Activated T-helper 1 cell treated with anti-CD3 and anti-CD28 coated beads, Interleukin-12 subunit alpha, Interleukin-12 subunit beta, Interleukin-2, Interleukin-4 antibody, amounts not matched to agents 30 ng/mL and 10 ng/mL and 1 ng/mL, durations not matched to agents 14 hours and 24 hours and 36 hours (primary cell): ENCODE measurements around the gene SERBP1. TPM values are rescaled to one million over a fixed set of nuclear protein-coding genes. Genes with fewer than 3 reads are reported as not detected.

Source experiments
- DNase-seq: peaks from one replicate; pipeline ENCODE4 v3.0.0; 2021; ENCODE audit warnings: low spot score
- H3K27ac Mint-ChIP-seq: one replicate; pipeline ENCODE4 v1.8.0; 2021; ENCODE audit warnings: mild to moderate bottlenecking, mixed read lengths
- H3K27me3 Mint-ChIP-seq: one replicate; pipeline ENCODE4 v1.8.0; 2022; ENCODE audit warnings: mild to moderate bottlenecking, moderate library complexity, mixed read lengths; ENCODE audit not compliant: insufficient read depth
- H3K36me3 Mint-ChIP-seq: one replicate; pipeline ENCODE4 v1.8.0; 2021; ENCODE audit warnings: low read depth, mixed read lengths
- H3K4me1 Mint-ChIP-seq: one replicate; pipeline ENCODE4 v1.8.0; 2021; ENCODE audit warnings: low read depth, mixed read lengths
- H3K4me3 Mint-ChIP-seq: one replicate; pipeline ENCODE4 v1.8.0; 2021; ENCODE audit warnings: mild to moderate bottlenecking, moderate library complexity, mixed read lengths
- H3K9me3 Mint-ChIP-seq: one replicate; pipeline ENCODE4 v1.8.0; 2021; ENCODE audit warnings: mixed read lengths
- intact Hi-C: fragments of 100-400 bp; cut with micrococcal nuclease; formaldehyde crosslinking; loops from one replicate; pipeline ENCODE4 v1.15.1; 2024
- total RNA-seq: library from RNA; stranded (reverse); gene quantifications from 2 replicates; pipeline ENCODE4 v1.2.3, GENCODE V29; 2022

SERBP1 gene
- total RNA-seq, 1 donor from 2014 or later = 585 TPM

GRCh38 chr1:67434491-67434890 is 4.3 kb upstream of the SERBP1 start:
- intact Hi-C loops = loop anchor here (10.0 kb wide), 1 partner anchor 670 kb away; no protein-coding TSS in a partner anchor
- peaks cover 37% of the 10 kb centered on the region for H3K4me1 Mint-ChIP-seq
- no peak overlapping the region for H3K27ac Mint-ChIP-seq
- no peak for DNase-seq
- H3K4me3 Mint-ChIP-seq = no peak overlapping the region
- peaks cover 6% of the 10 kb centered on the region for H3K36me3 Mint-ChIP-seq
- no peaks in the 10 kb centered on the region for H3K27me3 Mint-ChIP-seq
- H3K9me3 Mint-ChIP-seq = no peaks in the 10 kb centered on the region

- Mint-ChIP-seq H3K27me3 (no peaks in the 10 kb centered on the region), H3K9me3 (no peaks in the 10 kb centered on the region), H3K36me3 (peaks cover 11% of the 10 kb centered on the region), H3K27ac (no peak overlapping the region), H3K4me3 (no peak overlapping the region), H3K4me1 (peaks cover 37% of the 10 kb centered on the region)
- intact Hi-C loops = loop anchor here (10.0 kb wide), 1 partner anchor 669 kb away; no protein-coding TSS in a partner anchor
- no peak for DNase-seq
These were observed 3.6 kb upstream of the SERBP1 start for GRCh38 chr1:67433837-67434236.

GRCh38 chr1:67432745-67433144 is 2.5 kb upstream of the SERBP1 start:
- Mint-ChIP-seq H3K27me3 (no peaks in the 10 kb centered on the region), H3K4me3 (no peak overlapping the region), H3K36me3 (peaks cover 22% of the 10 kb centered on the region), H3K27ac (peak overlapping the region; percentile 3), H3K4me1 (peaks cover 41% of the 10 kb centered on the region), H3K9me3 (no peaks in the 10 kb centered on the region)
- DNase-seq = no peak
- intact Hi-C loops = loop anchor here (10.0 kb wide), 1 partner anchor 668 kb away; no protein-coding TSS in a partner anchor

DNA sequence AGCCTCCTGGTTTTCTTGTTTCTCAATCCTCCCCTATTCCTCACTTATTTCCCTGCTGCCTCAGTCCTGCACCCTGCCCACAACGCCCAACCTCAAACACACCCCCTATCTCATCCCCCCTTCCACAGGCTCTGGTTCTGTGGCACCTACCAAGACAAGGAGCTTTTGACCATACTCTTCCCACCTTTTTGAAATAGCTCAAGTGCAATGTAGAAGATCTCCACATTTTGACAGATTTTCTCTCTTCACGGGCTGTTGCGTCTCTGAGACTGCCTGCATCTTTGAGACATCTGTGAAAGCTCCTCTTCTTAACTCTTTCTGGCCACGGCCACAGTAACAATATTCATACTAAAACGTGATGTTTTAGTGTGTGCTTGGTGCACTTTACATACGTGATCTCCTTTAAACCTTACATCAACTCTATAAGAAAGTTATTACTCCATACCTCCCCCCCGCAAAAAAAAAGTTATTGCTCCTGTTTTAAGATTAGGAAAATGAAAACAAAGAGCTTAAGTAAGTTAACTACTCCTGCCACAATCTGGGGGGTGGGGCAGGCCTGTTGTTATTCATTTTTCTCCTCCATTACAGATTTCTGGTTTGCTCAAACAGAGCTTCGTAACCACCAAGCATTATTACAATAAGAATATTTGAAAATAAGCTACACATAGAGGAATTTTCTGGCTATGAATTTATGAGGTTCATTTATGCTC is 1.8 kb upstream of the SERBP1 start:
- intact Hi-C loops = loop anchor here (1.0 to 10.0 kb wide), 6 partner anchors 68 to 667 kb away; partner anchors contain the start of gene SLC35D1
- H3K27ac Mint-ChIP-seq = peak overlapping the region; percentile 73
- H3K4me3 Mint-ChIP-seq = peak overlapping the region; percentile 90
- H3K27me3 Mint-ChIP-seq = no peaks in the 10 kb centered on the region
- no peaks in the 10 kb centered on the region for H3K9me3 Mint-ChIP-seq
- peaks cover 48% of the 10 kb centered on the region for H3K4me1 Mint-ChIP-seq
- no peak for DNase-seq
- peaks cover 29% of the 10 kb centered on the region for H3K36me3 Mint-ChIP-seq

DNA sequence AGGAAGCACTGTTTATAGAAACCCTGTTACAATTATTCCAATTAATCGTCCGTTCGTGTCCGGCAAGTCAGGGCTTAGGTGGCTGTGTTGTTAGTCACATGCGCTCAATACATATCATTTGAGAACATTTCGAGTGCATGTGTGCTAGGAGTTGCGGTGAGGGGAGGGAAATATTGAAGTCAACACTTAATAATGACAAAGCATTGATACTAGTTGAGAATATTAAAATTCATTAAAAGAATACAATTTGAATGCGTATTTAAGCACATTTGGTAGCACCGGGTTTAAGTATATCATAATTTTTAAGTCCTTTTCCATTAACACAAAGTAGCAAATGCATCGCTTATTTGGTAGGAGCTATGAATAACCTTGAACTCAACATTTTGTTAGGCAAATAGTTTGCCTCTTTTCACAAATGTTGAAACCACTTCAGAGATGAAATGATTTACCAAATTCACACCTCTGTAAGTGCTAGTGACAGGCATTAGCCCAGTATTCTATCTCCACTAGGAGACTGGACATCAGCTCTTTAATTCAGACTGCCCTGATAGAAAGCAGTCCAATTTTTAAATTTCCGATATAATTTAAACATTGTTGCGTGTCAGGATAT is 1.1 kb upstream of the SERBP1 start:
- H3K27me3 Mint-ChIP-seq = no peaks in the 10 kb centered on the region
- H3K4me1 Mint-ChIP-seq = peaks cover 55% of the 10 kb centered on the region
- intact Hi-C loops = loop anchor here (1.0 to 10.0 kb wide), 6 partner anchors 69 to 666 kb away; partner anchors contain the start of gene SLC35D1
- H3K9me3 Mint-ChIP-seq = no peaks in the 10 kb centered on the region
- H3K36me3 Mint-ChIP-seq = peaks cover 32% of the 10 kb centered on the region
- H3K4me3 Mint-ChIP-seq = peak overlapping the region; percentile 90
- no peak for DNase-seq
- H3K27ac Mint-ChIP-seq = peak overlapping the region; percentile 97

DNA sequence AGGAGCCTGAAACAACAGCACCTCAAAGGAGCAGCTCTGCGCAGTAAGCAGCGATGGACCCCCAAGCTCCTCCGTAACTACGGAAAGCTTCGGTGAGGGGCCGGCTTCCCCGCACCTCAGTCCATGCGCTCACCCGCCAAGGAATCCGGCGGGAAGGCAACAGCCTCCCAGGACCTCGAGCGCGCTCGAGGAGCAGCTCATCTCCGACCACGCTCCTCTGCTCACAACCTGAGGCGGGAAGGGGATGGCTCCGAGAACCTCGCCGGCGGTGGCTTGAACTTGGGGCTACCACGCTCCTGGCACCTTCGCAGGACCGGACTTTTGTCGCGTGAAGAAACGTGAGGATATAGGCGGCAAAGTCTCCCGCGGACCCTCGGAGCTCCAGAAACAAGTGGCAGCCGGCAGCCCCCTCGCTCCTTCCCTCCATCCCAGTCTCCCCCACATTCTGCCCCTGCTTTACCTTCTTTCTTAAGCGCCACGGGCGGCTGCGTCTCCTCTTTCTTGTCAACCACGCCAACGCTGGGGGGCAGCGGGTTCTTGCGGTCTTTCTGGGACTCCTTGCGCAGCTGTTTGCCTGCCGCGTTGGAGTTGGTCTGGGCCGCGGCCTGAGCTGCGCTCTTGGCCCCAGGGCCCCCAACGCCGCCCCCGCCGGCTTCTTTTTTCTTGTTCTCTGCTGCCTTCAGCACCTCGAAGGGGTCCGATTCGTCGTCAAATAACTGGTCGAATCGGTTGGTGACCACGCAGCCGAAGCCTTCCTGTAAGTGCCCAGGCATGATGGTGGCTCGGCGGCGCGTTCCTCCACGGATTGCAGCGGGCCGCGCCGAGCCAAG is 459 bp downstream of the SERBP1 start:
- no peaks in the 10 kb centered on the region for H3K27me3 Mint-ChIP-seq
- peak overlapping the region; percentile 90 for H3K4me3 Mint-ChIP-seq
- peak; percentile 20 for DNase-seq
- peak overlapping the region; percentile 97 for H3K27ac Mint-ChIP-seq
- intact Hi-C loops = loop anchor here (1.0 to 10.0 kb wide), 12 partner anchors 29 to 665 kb away; partner anchors contain the start of gene SLC35D1
- peaks cover 45% of the 10 kb centered on the region for H3K36me3 Mint-ChIP-seq
- H3K4me1 Mint-ChIP-seq = peaks cover 68% of the 10 kb centered on the region
- no peaks in the 10 kb centered on the region for H3K9me3 Mint-ChIP-seq

GRCh38 chr1:67429011-67429527 is 1.1 kb downstream of the SERBP1 start:
- peaks cover 52% of the 10 kb centered on the region for H3K36me3 Mint-ChIP-seq
- peaks cover 67% of the 10 kb centered on the region for H3K4me1 Mint-ChIP-seq
- peak overlapping the region; percentile 97 for H3K27ac Mint-ChIP-seq
- H3K9me3 Mint-ChIP-seq = no peaks in the 10 kb centered on the region
- intact Hi-C loops = loop anchor here (5.0 kb wide), 2 partner anchors 77 to 447 kb away; no protein-coding TSS in a partner anchor
- DNase-seq = peak; percentile 19
- H3K4me3 Mint-ChIP-seq = peak overlapping the region; percentile 90
- H3K27me3 Mint-ChIP-seq = no peaks in the 10 kb centered on the region

DNA sequence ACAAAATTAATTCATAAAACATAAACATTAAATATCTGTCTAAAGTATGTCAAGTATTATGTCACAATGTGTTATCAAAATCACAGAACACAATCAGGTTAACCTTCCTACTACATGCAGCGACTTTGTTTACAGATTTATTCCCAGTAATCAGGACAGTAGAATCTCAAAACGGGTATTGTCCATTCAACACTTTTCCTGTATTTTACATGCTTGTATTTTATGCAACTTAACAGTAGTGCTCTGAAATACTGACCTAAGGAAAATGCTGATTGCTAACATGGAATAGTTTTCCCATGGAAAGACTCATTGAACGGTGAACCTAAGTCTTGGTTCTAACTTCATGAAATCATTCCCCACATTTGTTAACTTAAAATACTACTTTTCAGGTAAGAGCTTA is 2.3 kb downstream of the SERBP1 start:
- no peaks in the 10 kb centered on the region for H3K9me3 Mint-ChIP-seq
- peak overlapping the region; percentile 97 for H3K27ac Mint-ChIP-seq
- H3K4me3 Mint-ChIP-seq = peak overlapping the region; percentile 90
- no peaks in the 10 kb centered on the region for H3K27me3 Mint-ChIP-seq
- H3K36me3 Mint-ChIP-seq = peaks cover 62% of the 10 kb centered on the region
- intact Hi-C loops = loop anchor here (1.0 to 5.0 kb wide), 3 partner anchors 9 to 446 kb away; no protein-coding TSS in a partner anchor
- peaks cover 62% of the 10 kb centered on the region for H3K4me1 Mint-ChIP-seq
- DNase-seq = no peak

GRCh38 chr1:67427465-67427864 is 2.7 kb downstream of the SERBP1 start:
- peak overlapping the region; percentile 27 for H3K27ac Mint-ChIP-seq
- no peaks in the 10 kb centered on the region for H3K9me3 Mint-ChIP-seq
- no peak for DNase-seq
- peaks cover 60% of the 10 kb centered on the region for H3K4me1 Mint-ChIP-seq
- H3K27me3 Mint-ChIP-seq = no peaks in the 10 kb centered on the region
- peaks cover 65% of the 10 kb centered on the region for H3K36me3 Mint-ChIP-seq
- H3K4me3 Mint-ChIP-seq = peak overlapping the region; percentile 90
- intact Hi-C loops = loop anchor here (1.0 to 5.0 kb wide), 3 partner anchors 8 to 445 kb away; no protein-coding TSS in a partner anchor

GRCh38 chr1:67420835-67421492 is 9.2 kb downstream of the SERBP1 start:
- Mint-ChIP-seq H3K36me3 (peaks cover 74% of the 10 kb centered on the region), H3K4me1 (peaks cover 60% of the 10 kb centered on the region), H3K9me3 (no peaks in the 10 kb centered on the region), H3K27me3 (no peaks in the 10 kb centered on the region), H3K27ac (no peak overlapping the region), H3K4me3 (peak overlapping the region; percentile 3)
- intact Hi-C loops = loop anchor here (5.0 kb wide), 2 partner anchors 34 to 54 kb away; no protein-coding TSS in a partner anchor
- no peak for DNase-seq

GRCh38 chr1:67418839-67419586 is 11.2 kb downstream of the SERBP1 start:
- Mint-ChIP-seq H3K9me3 (no peaks in the 10 kb centered on the region), H3K4me1 (peaks cover 61% of the 10 kb centered on the region), H3K27ac (peak overlapping the region; percentile 48), H3K4me3 (no peak overlapping the region), H3K27me3 (no peaks in the 10 kb centered on the region), H3K36me3 (peaks cover 75% of the 10 kb centered on the region)
- intact Hi-C loops = loop anchor here (1.0 kb wide), 1 partner anchor 8 kb away; no protein-coding TSS in a partner anchor
- DNase-seq = no peak
